Epidermal melanocyte (primary cell): ENCODE results near the gene AGPS.
"Not testable (repeated sequence)": the region's sequence is repeated elsewhere in the genome, so short reads cannot be mapped to it uniquely, and the experiment has no call there.

ENCODE experiments used
- DNase-seq: peaks from one replicate; pipeline ENCODE4 v3.0.0; 2011; ENCODE audit warnings: low spot score; ENCODE audit not compliant: insufficient read length

Gene AGPS

DNA sequence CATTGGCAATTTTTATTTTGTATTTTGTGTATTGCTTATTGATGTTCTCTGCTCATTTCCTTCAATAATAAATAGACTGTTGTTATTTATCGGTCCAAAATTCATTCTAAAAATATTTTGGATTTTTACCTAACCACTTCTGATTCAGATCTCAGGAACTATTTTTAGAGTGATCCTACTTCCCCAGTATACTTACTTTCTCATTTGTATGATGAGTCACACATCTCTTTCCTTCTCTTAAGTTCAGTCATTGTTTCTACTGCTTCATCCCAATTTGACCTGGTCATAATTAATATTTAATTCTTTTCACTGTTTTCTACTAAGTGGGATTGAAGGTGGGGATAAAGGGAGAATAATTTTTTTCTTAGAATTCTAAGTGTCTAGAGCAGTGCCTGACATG lies 75.1 kb downstream of the AGPS start:
- no peak for DNase-seq

GRCh38 chr2:177471990-177472389 lies 79.4 kb downstream of the AGPS start:
- DNase-seq: no peak

DNA sequence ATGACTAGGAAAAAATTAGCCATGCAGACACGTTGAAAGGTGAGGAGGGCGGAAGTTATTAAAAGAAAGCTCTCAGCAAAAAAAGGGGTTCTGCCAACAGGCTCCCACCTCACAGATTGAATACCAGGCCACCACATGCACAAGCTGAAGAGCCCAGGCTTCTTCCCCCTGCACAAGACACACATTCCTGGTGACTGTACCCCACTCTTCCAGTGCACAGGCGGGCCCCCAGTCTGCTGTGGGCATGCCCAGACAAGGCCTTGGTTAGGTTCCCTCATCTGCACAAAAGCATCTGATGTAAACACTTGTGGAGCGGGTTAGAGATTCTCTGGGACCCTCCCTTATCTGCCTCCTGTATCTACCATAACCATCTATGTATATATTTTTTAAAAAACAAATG lies 81.7 kb downstream of the AGPS start:
- no peak for DNase-seq

- no peak for DNase-seq
These were observed 82.4 kb downstream of the AGPS start for GRCh38 chr2:177474998-177475397.

DNA sequence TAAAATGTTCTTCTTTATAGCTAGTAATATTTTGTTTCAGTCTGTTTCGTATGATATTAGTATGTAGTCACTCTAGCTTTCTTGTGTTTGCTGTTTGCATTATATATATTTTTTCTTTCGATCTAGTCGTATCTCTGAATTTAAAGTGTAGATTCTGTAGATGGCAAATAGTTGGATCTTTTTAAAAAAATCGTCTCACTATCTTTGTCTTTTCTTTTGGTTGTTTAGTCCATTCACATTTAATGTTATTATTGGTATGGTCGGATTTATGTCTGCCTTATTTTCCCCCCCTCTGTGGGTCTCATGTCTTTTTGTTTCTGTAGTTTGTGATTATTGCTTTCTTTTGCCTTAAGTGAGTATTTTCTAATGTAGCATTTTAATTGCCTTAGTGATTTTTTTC lies 84.3 kb downstream of the AGPS start:
- no peak for DNase-seq

DNA sequence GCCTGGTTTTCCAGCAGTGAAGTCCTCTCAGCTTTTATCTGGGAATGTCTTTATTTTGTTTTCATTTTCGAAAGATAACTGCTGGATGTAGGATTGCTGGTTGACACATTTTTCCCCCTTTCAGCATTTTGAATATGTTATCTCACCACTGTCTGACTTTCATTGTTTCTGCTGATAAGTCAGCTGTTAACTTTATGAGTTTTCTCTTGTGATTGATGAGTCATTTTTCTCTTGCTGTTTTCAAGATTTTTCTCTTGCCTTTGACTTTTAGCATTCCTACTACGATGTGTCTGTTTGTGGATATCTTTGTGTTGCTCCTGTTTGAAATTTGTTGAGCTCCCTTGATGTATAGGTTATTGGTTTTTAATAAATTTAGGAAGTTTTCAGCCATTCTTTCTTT lies 85.5 kb downstream of the AGPS start:
- no peak for DNase-seq

GRCh38 chr2:177478907-177479306 lies 86.3 kb downstream of the AGPS start:
- DNase-seq: no peak

- no peak for DNase-seq
These were observed 89.6 kb downstream of the AGPS start for GRCh38 chr2:177482195-177482594.

DNA sequence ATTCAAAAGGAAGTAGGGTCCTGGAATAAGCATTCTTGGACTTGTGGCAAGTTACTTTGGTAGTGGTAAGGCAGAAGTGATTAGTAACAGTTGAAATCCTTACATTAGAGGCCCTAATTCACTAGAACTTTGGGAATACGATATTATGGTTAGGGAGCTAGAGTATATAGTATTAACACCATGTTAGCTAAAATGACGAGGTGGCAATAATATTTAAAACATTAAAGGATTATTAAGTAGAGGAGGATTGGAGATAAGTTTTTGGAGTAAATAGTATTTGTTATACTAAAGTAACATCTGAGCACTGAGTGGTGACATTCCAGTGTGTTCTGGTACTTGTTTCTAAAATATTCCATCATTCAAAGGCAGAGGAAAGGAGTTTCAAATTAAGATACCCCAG lies 91.0 kb downstream of the AGPS start:
- no peak for DNase-seq

GRCh38 chr2:177484180-177484795 lies 91.7 kb downstream of the AGPS start:
- DNase-seq: no peak

DNA sequence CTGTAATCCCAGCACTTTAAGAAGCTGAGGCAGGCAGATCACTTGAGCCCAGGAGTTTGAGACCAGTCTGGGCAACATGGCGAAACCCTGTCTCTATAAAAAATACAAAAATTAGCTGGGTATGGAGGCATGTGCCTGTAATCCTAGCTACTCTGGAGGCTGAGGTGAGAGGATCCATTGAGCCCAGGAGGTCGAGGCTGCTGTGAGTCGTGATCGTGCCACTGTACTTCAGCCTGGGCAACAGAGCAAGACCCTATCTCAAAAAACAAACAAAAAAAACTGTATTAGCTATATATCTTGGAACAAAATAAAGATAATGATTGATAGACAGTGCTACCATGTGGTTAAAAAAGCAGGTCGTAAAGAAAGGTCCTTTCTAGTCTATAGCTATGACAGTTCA lies 93.1 kb downstream of the AGPS start:
- not testable (repeated sequence) for DNase-seq

DNA sequence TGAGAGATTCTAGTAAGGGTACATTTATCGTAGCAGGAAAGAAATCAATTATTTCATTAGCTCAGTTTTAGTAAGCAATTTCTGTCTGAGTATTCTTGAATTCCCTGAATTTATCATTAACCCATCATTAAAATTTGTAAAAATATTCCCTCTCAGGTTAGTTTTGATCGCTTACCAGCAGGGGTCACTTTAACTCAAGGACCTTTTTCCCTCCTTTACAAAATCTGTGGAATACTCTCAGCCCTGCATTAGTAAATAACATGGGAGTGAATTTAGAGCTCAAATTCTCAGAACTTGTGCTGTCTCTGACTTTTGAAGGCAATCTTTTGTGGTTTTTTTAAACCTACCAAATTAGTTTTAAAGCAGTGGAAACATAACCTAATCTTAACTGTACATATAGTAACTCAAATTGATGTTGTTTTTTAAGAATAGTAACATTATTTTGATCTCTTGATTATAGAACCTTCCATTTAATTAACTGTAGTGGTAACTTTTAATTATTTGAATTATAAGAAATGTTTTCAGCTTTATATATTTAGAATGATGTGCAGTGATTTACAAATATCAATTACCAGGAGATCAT lies 97.2 kb downstream of the AGPS start:
- DNase-seq: peak; percentile 24

DNA sequence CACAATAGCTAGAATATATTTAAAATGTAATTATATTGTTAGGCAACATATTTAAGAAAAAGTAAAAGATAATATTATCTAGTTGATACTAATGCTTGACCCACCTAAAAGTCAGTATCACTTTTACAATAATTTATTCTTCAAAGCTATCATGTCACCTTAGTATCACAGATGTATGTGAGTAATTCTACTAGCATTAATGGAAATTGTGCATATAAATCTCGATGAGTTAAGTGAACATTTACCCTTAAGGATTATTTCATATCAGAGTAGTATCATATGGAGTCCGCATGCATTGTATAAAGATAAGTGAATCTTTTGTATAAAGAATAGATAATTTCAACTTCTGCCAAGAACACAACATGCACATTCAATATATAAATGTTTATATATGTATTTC lies 103.4 kb downstream of the AGPS start:
- DNase-seq: no peak

DNA sequence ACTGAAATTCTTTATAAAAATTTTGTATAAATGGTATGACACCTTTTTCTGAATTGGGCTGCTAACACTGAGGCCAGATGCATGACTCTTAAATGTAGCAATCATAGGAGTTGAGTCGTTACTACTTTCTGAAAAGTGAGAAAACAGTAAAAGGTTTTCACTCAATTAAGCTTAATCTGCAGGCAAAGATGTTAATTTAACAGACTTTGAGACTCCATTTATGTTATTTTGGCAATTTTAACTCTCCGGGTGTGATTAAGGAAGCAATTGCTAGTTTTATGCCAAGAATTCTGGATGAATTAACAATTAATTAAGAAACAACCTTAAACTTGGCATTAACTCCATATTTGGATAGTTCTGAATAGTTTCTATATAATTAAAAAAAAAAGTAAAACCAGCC lies 104.3 kb downstream of the AGPS start:
- no peak for DNase-seq

- DNase-seq: no peak
These were observed 108.6 kb downstream of the AGPS start for GRCh38 chr2:177501186-177501585.

GRCh38 chr2:177506505-177506904 lies 113.9 kb downstream of the AGPS start:
- DNase-seq: no peak

DNA sequence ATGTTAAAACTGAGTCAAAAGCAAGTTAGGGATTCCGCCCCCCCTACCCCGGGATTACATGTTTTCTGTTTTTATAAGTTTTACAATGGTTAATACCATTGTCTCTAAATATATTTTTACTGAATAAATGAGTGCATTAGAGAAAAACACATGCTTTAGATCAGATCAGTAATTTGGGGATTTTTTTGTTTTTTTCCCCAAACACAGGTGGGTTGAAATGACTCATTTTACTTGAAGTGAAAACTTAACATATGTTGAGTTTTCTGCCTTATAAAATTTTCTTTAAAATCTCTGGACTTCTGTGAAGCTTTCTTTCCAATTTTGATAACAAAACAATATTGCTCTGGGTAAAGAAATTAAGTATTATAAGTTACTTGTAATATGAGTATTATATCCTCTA lies 114.4 kb downstream of the AGPS start:
- no peak for DNase-seq

DNA sequence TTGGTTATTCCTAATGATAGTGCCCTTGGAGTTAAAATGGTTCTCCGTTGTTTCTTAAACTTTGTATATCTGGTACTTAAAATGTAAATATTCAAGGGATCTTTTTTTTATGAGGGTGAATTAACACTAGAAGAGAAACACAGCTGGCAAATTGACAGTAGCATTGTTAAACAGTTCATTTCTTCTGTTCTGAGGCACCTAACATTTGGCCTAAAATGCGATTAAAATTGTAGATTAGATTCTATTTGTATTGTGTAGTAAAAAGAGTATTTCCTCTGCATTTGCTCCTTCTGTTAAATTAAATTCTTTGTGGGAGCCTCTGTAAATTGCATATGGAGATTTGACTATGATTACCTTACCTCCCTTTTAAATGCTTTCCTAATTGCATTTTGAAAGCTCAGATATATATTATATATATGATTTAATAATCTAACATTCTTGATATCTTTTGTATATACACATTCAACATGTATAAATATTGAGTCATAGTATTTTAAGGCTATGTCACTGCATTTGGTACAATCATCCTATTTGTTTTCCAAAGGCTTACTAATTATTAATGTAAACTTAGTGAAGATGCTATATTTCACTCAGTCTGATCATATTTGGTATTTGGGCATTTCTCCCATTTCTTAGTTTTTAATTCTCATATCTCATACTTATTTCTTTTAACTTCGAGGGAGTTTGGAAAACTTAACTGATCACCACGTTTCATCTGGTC lies 124.4 kb downstream of the AGPS start:
- no peak for DNase-seq

- DNase-seq: no peak
These were observed 126.2 kb downstream of the AGPS start for GRCh38 chr2:177518754-177519153.

- no peak for DNase-seq
These were observed 127.1 kb downstream of the AGPS start for GRCh38 chr2:177519534-177520115.

GRCh38 chr2:177520324-177520723 lies 127.8 kb downstream of the AGPS start:
- no peak for DNase-seq

DNA sequence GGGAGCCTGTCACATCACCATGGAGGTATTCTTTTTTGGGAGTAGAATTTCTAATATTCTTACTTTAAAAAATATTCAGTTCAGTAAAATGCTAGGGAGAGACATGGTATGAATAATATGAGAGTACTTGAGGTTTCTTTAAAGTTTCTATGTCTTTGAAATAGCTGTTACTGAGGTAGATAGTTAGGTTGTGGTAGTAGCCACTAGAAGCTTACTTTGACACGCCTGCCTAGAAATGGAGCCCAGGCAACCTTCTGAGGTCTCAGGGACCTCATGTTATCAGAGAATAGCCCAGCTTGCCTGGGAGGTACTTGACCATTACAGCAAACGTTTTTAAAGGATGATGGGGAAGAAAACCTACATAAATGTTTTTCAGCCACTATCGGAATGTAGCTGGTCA lies 131.2 kb downstream of the AGPS start:
- no peak for DNase-seq
